HepG2 (cell line): ENCODE data around the gene SPRED3. TPM values are rescaled to one million over a fixed set of nuclear protein-coding genes. Genes with fewer than 3 reads are reported as not detected.

Experiments used
- CTCF ChIP-seq: sonication (generic); formaldehyde crosslinking; IDR thresholded peaks from 2 replicates; pipeline ENCODE4 v1.5.0; 2020; ENCODE audit warnings: mild to moderate bottlenecking, missing genetic modification reagents, moderate library complexity
- HNF1A ChIP-seq, 2 experiments: sonication (generic) in 1 of 2; formaldehyde crosslinking in 1 of 2; IDR thresholded peaks; 2 replicates each; pipeline versions ENCODE4 v1.4.0 to v1.6.1; 2016 to 2020; ENCODE audit warnings: borderline replicate concordance in 1 of 2, low read depth in 1 of 2, mild to moderate bottlenecking in 1 of 2, missing genetic modification reagents in 1 of 2
- HOXA5 ChIP-seq: sonication (generic); formaldehyde crosslinking; IDR thresholded peaks from 2 replicates; pipeline ENCODE4 v1.4.0; 2020; ENCODE audit warnings: missing genetic modification reagents
- JDP2 ChIP-seq: sonication (generic); formaldehyde crosslinking; IDR thresholded peaks from 2 replicates; pipeline ENCODE4 v1.8.1; 2022; ENCODE audit warnings: missing genetic modification reagents, borderline replicate concordance
- NAIF1 ChIP-seq: sonication (generic); formaldehyde crosslinking; IDR thresholded peaks from 2 replicates; pipeline ENCODE4 v1.5.0; 2020; ENCODE audit warnings: mild to moderate bottlenecking, missing genetic modification reagents, borderline replicate concordance
- NFKBIZ ChIP-seq: IDR thresholded peaks from 2 replicates; pipeline ENCODE4 v1.6.1; 2018; ENCODE audit warnings: missing genetic modification reagents, missing compliant biosample characterization
- PPARG ChIP-seq: conservative IDR thresholded peaks from 2 replicates; pipeline ENCODE4 v1.6.1; 2016; ENCODE audit warnings: missing biosample characterization, missing genetic modification reagents
- PTBP1 ChIP-seq: fragments of 200-400 bp; formaldehyde crosslinking; IDR thresholded peaks from 2 replicates; pipeline ENCODE4 v1.6.1; 2018; ENCODE audit warnings: low read length, low read depth; ENCODE audit not compliant: poor library complexity, severe bottlenecking
- RERE ChIP-seq: IDR thresholded peaks from 2 replicates; pipeline ENCODE4 v1.6.1; 2016; ENCODE audit warnings: low read depth, missing genetic modification reagents, missing compliant biosample characterization
- RNF2 ChIP-seq: fragments of 450-650 bp; conservative IDR thresholded peaks from 2 replicates; pipeline ENCODE4 v1.6.1; 2016; ENCODE audit warnings: low read depth
- ZNF549 ChIP-seq: sonication (generic); formaldehyde crosslinking; IDR thresholded peaks from 2 replicates; pipeline ENCODE4 v1.5.0; 2020; ENCODE audit warnings: missing genetic modification reagents
- ZNF816 ChIP-seq: sonication (generic); formaldehyde crosslinking; IDR thresholded peaks from 2 replicates; pipeline ENCODE4 v1.8.0; 2022; ENCODE audit warnings: missing genetic modification reagents, mild to moderate bottlenecking, borderline replicate concordance
- polyA plus RNA-seq, 8 experiments: library from polyadenylated mRNA; depleted of rRNA in 3 of 8; stranded (reverse) in 7 of 8; unstranded in 1 of 8; fragments of >200 nt; fragmentation: Illumina TruSeq in 4 of 8; extraction: Trizol in 4 of 8; gene quantifications; 2 replicates each; pipeline versions ENCODE4 v1.2.1 to v1.2.3, GENCODE V29; 2011 to 2016; ENCODE audit warnings: low read depth in 4 of 8, missing spikeins in 1 of 8, mixed read lengths in 1 of 8; ENCODE audit not compliant: insufficient read depth in 1 of 8
- total RNA-seq, 5 experiments: library from RNA; depleted of rRNA; stranded (reverse); fragments of >200 nt; fragmentation: Illumina TruSeq; extraction: Trizol; gene quantifications; 2 replicates each; pipeline ENCODE4 v1.2.3, GENCODE V29; 2016; ENCODE audit warnings: low read depth in 1 of 5

The SPRED3 gene
- total and polyA plus RNA-seq, 2 of the 13 experiments (the other 11 are each of a cell fraction or from before 2014, with no cell fraction given): 0.15 to 0.17 TPM

- TF ChIP-seq CTCF (CRISPR knock-in tag) (no peak), HNF1A (IDR thresholded peaks at IDR 0.05; ENCODE audit: low read depth) (no peak), HNF1A (CRISPR knock-in tag; IDR thresholded peaks at IDR 0.05; ENCODE audit: borderline replicate concordance) (no peak), ZNF549 (no peak), PTBP1 (no peak), NAIF1 (CRISPR knock-in tag) (no peak), ZNF816 (no peak), NFKBIZ (CRISPR knock-in tag) (no peak), RERE (CRISPR knock-in tag) (no peak), PPARG (CRISPR knock-in tag) (no peak), RNF2 (no peak), JDP2 (CRISPR knock-in tag) (no peak), HOXA5 (CRISPR knock-in tag) (no peak)
These were observed 30.4 kb upstream of the SPRED3 start (continued) for GRCh38 chr19:38358071-38358470.
